NCI-H187 treated with DMSO at 0.1 percent for 48 hours (cell line): ENCODE results near the gene CSNK2A2.

Source experiments
- DNase-seq: peaks from one replicate; lab custom pipeline; 2025; lab: John Stamatoyannopoulos, UW

Gene CSNK2A2

GRCh38 chr16:58198022-58198683, at the start of gene CSNK2A2:
CSNK2A2 (minus strand) TSS chr16:58198106; CDS start chr16:58197736, 370 bp downstream.
- no peak for DNase-seq

DNA sequence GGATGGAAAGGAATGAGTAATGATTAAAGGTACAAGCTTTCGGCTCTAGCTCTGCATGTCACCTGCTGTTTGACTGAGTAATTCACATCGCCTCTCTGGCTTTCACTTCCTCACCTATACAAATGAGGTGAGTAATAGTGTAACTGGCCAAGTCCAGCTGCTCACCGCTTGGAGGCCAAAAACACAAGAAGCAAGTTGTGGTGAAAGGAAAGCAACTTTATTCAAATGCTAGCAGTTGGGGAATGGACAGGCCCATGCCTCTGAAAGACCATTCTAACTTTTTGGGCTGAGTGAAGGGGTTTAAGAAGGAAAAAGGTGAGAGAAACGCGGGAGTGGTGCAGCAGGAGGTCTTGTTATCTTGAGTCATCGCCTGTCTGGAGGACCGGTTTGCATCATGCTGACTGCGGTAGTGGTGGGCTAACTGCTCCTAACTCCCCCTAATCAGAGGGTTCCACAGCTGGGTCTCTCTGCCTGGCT, 45.7 kb upstream of the CSNK2A2 start:
- no peak for DNase-seq

DNA sequence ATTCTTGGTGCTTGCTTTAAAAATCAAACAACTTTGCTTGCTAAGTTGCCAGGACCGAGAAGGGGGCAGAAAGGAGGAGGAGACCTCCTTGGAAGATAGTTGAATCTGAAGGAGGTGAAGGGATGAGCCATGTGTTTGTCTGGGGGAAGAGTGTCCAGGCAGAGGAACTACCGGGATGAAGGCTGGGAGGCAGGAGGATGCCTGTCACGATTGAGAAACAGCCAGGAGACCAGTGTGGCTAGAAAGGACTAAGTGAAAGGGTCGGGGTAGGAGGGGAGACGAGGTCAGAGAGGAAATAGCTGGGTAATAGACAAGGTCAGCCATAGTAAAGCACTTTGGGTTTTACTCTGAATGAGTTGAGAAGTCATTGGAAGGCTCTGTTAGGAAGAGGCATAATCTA, 38.9 kb upstream of the CSNK2A2 start:
- no peak for DNase-seq

- no peak for DNase-seq
Measured at GRCh38 chr16:58236231-58236690, 38.4 kb upstream of the CSNK2A2 start.

GRCh38 chr16:58235663-58236062, 37.8 kb upstream of the CSNK2A2 start:
- no peak for DNase-seq

- no peak for DNase-seq
Measured at GRCh38 chr16:58234831-58235595, 37.1 kb upstream of the CSNK2A2 start.

GRCh38 chr16:58230259-58230658, 32.4 kb upstream of the CSNK2A2 start:
- no peak for DNase-seq

DNA sequence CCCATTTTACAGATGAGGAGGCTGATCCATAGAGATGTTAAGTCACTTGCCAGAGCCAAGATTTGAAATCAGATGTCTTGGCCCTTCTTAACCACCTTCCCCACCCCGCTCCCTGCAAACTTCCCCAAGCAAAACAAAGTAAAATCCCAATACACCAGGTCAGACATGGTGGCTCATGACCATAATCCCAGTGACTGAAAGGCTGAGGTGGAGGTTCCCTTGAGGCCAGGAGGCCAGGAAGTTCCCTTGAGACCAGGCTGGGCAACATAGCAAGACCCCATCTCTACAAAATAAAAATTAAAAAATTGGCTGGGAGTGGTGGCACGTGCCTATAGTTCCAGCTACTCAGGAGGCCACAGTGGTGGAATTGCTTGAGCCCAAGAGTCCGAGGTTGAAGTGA, 28.9 kb upstream of the CSNK2A2 start:
- no peak for DNase-seq

DNA sequence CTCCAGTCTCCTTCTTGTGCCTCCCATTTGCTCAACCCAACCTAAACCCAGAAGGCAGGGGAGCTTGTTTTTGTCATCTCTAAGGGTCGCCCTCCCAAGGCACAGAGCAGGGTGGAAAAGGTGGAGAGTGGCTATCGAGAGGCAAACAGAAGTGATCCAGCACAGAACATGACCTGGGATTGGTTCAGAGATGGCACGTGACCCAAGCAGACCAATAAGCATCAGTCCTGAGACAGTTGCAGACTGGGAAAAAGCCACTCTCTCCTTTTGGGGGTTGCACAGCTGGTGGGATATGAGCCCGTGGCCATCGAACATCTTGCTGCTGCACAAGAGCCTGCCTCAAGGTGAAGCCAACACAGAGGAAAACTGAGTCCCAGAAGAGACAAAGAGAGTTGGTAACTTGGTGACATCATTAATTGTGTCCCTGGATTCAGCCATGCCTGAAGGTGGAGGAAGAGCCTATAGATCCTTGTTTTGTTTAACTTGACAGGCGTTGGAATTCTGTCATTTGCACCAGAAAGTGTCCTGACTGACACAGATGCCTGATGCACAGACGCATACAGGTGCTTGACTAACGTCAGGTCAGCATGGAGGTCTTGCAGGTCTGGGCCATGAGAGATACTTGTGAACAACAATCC, 28.2 kb upstream of the CSNK2A2 start:
- no peak for DNase-seq

DNA sequence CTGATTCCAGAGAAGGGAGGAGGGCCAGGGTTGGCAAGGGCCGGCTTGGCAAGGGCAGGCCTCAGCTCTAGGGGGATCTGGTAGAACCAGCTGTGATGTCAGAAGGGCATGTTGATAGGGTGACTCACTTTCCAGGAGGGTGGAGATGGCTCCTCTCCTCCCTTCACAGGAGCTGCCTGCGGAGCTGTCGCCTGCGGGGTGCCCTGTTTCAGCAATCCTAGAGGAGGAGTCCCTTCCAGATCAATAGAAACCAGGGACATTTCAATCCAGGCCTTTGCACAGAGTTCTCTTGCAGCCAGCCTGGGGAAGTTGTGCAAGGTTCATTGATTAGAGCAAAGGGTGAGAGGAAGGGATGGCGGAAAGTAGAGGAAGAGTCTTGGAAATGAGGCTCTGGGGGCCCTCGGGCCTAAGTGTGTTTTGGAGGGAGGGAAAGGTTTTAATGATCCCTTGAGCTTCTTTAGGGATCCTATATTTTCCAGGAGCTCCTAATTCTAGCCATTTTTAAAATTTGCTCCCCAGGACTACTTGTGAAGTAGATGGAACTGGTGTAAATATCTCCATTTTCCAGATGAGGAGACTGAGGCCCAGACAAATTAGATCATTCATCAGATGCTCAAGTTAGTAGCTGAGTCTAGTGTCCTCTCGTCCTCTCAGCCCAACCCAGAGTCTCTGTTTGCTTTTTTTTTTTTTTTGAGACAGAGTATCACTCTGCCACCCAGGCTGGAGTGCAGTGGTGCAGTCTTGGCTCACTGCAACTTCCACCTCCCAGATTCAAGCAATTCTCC, 24.8 kb upstream of the CSNK2A2 start:
- no peak for DNase-seq

DNA sequence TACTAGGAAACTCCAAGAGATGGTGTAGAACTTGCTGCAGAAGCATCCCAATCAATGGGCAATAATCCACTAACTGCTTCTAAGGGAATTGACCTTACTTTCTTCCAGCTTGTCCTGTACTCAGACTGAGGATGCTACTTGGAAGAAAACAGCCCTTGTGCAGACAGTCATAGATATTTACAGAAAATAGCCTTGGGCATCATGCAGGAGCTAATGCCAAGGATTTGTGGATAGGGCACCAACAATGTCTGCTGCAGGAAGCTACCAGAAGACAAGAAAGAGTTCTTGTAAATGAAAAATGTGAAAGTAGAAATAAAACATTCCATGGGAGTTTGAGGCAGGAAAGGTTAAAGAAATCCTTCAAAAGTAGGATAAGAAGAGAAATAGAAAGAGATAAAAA, 21.5 kb upstream of the CSNK2A2 start:
- DNase-seq: no peak

- DNase-seq: no peak
Measured at GRCh38 chr16:58218786-58219185, 20.9 kb upstream of the CSNK2A2 start.

- no peak for DNase-seq
Measured at GRCh38 chr16:58217311-58217925, 19.5 kb upstream of the CSNK2A2 start.

DNA sequence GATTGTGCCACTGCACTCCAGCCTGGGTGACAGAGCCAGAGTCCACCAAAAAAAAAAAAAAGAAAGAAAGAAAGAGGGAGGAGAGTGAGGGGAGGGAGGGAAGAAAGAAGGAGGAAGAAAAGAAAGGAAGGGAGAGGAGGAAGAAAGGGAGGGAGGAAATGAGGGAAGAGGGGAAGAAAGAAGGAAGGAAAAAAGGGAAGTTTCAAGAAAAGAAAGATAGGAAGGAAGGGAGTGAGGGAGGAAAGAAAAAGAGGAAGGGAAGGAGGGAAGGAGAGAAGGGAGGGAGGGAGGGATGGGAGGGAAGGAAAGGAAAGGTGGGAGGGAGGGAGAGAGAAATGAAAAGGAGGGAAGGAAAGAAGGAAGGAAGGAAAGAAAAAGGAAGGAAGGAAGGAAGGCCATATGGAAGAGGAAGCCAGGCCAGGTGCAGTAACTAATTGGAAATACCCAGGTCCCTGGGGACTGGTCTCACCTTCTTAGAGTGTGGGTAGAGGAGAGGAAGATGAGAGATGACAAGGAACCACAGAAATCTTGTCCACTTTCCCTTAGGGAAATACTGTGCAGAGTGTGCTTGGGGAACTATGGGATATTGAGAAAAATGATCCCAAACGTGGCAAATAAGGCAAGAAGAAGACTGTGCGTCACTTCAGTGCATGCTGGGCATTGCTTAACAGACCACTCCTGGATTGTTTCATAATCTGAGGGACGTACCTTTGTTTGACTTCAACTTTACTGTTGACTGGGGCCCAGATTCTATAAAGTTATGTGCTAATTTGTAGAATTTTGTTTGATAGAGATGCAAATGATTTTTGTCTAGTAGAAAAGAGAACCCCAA, 15.1 kb upstream of the CSNK2A2 start:
- DNase-seq: no peak

- no peak for DNase-seq
Measured at GRCh38 chr16:58211846-58212245, 13.9 kb upstream of the CSNK2A2 start.

DNA sequence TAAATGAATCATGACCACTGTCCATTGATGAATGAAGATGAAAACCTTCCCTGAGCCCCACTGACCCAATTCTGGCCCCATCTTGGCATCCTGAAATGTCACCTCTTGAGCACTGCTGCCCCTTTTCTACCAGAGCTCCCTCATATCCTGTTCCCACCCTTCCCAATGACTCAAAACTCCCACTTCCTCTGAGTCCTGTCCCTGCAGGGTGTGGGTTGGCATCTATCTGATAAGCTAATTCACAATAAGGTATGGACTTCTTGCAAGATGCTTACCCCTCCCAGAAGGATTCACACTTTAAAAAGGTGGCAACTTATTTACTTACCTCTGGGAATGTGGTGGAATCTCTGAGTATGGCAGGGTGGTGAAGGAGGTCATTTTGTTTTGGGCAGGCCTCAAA, 13.3 kb upstream of the CSNK2A2 start:
- no peak for DNase-seq

DNA sequence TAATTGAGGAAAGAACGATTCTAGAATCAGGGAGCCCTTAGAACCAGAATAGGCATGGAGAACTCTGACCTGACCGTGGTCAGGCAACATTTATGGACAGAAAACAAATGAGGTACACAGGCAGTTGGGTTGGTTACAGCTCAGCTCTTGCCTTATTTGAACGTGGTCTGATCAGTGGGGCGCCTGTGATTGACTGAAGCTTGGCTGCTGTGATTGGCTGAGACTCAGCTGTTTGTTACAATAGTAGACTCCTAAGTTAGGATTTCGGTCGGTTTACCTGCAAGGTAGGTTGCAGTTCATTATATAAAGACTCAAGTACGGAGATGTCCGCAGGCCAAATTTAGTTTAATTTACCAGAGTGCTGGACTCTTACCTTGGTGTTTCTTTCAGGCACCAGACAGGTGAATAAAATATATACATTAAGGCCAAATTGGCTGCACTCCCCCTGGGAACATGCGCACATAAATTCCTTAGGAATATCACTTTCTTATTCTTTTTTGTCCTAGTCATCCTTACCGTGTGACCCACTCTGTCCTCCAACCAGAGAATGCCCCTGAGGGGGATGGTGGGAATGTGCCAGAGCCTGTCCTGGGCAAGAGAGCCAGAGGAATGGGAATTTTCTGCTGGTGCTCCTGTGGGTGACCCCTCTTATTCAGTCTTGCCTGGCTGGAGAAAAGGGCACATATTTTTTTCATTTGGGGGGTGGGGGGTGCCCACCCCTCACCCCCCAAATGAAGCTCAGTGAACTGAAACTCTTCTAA, 7.5 kb upstream of the CSNK2A2 start:
- no peak for DNase-seq

- DNase-seq: no peak
Measured at GRCh38 chr16:58201163-58201562, 3.3 kb upstream of the CSNK2A2 start.

GRCh38 chr16:58200004-58200797, 2.3 kb upstream of the CSNK2A2 start:
- no peak for DNase-seq
